Sigmoid colon (tissue), 4 donors: ENCODE results near the gene PRDM1.

Experiments used
- POLR2A ChIP-seq, 2 donors: fragments of 450-650 bp; IDR thresholded peaks; one replicate each; pipeline ENCODE4 v1.6.1; 2016; ENCODE audit warnings: antibody characterized with exemption in 2 of 2, mild to moderate bottlenecking in 2 of 2, moderate library complexity in 2 of 2
- POLR2AphosphoS5 ChIP-seq, 4 donors: sonication (generic); formaldehyde crosslinking; IDR thresholded peaks; one replicate each; pipeline ENCODE4 v1.6.1; 2017; ENCODE audit warnings: antibody characterized with exemption in 4 of 4
- TF ChIP-seq, protein P1 (sequence below), 4 experiments: fragments of 450-650 bp in 3 of 4; fragments of 200-600 bp in 1 of 4; IDR thresholded peaks; one replicate each; pipeline ENCODE4 v1.5.1; 2016 to 2019; ENCODE audit warnings: antibody characterized with exemption in 4 of 4, mild to moderate bottlenecking in 3 of 4, moderate library complexity in 2 of 4

DNA sequence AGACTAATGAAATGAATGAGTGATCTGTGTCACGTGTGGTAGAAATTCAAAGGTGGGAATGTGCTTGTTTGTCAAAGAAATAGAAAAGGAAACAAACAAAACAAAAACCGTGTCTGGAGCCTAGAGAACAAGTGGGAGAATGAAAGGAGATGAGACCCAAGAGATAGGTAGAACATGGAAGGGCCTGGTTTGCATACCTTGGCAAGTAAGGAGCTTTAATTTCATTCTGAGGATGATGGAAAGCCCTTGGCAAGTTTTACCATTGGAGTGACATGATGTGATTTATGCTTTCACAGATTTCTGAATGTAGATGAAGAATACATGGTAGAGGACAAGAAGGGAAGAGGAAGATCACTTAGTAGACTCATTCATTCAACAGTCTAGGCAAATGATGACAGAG is 26.8 kb upstream of the PRDM1 start:
- TF ChIP-seq, protein P1, sequence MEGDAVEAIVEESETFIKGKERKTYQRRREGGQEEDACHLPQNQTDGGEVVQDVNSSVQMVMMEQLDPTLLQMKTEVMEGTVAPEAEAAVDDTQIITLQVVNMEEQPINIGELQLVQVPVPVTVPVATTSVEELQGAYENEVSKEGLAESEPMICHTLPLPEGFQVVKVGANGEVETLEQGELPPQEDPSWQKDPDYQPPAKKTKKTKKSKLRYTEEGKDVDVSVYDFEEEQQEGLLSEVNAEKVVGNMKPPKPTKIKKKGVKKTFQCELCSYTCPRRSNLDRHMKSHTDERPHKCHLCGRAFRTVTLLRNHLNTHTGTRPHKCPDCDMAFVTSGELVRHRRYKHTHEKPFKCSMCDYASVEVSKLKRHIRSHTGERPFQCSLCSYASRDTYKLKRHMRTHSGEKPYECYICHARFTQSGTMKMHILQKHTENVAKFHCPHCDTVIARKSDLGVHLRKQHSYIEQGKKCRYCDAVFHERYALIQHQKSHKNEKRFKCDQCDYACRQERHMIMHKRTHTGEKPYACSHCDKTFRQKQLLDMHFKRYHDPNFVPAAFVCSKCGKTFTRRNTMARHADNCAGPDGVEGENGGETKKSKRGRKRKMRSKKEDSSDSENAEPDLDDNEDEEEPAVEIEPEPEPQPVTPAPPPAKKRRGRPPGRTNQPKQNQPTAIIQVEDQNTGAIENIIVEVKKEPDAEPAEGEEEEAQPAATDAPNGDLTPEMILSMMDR (IDR thresholded peaks at IDR 0.05): no peak
- TF ChIP-seq POLR2A (IDR thresholded peaks at IDR 0.05) (no peak), POLR2AphosphoS5 (IDR thresholded peaks at IDR 0.05) (no peak)
